HEK293 (cell line): ENCODE results near the gene THSD7A.

ENCODE experiments used
- CTCF ChIP-seq: fragments of 450-650 bp; formaldehyde crosslinking; IDR thresholded peaks from 2 replicates; pipeline ENCODE4 v1.5.1; 2016; ENCODE audit warnings: missing biosample characterization, missing genetic modification characterization
- SCRT2 ChIP-seq: fragments of 450-650 bp; formaldehyde crosslinking; IDR thresholded peaks from 2 replicates; pipeline ENCODE4 v1.5.1; 2016; ENCODE audit warnings: missing biosample characterization, missing genetic modification characterization
- SETDB1 ChIP-seq: IDR thresholded peaks from one replicate; pipeline ENCODE4 v1.6.1; 2017; ENCODE audit warnings: mild to moderate bottlenecking, low read length, moderate library complexity, mixed read lengths; ENCODE audit not compliant: insufficient read length
- ZBTB49 ChIP-seq: fragments of 450-650 bp; formaldehyde crosslinking; IDR thresholded peaks from 2 replicates; pipeline ENCODE4 v1.5.1; 2016; ENCODE audit warnings: missing biosample characterization, missing genetic modification characterization, low read depth
- ZNF121 ChIP-seq: fragments of 450-650 bp; formaldehyde crosslinking; IDR thresholded peaks from 2 replicates; pipeline ENCODE4 v1.5.1; 2016; ENCODE audit warnings: missing biosample characterization, missing genetic modification characterization
- ZNF174 ChIP-seq: fragments of 450-650 bp; formaldehyde crosslinking; IDR thresholded peaks from 2 replicates; pipeline ENCODE4 v1.5.0; 2017; ENCODE audit warnings: missing biosample characterization, mild to moderate bottlenecking, missing genetic modification characterization
- ZNF324 ChIP-seq: fragments of 450-650 bp; formaldehyde crosslinking; IDR thresholded peaks from 2 replicates; pipeline ENCODE4 v1.5.1; 2016; ENCODE audit warnings: missing biosample characterization, missing genetic modification characterization
- ZNF416 ChIP-seq: fragments of 450-650 bp; formaldehyde crosslinking; IDR thresholded peaks from 2 replicates; pipeline ENCODE4 v1.5.1; 2016; ENCODE audit warnings: missing biosample characterization, missing genetic modification characterization
- ZNF610 ChIP-seq: fragments of 450-650 bp; formaldehyde crosslinking; IDR thresholded peaks from 2 replicates; pipeline ENCODE4 v1.5.1; 2016; ENCODE audit warnings: missing biosample characterization, missing genetic modification characterization, borderline replicate concordance
- ZNF791 ChIP-seq: fragments of 450-650 bp; formaldehyde crosslinking; IDR thresholded peaks from 2 replicates; pipeline ENCODE4 v1.5.1; 2016; ENCODE audit warnings: missing biosample characterization, missing genetic modification characterization
- ZSCAN18 ChIP-seq: fragments of 450-650 bp; formaldehyde crosslinking; IDR thresholded peaks from 2 replicates; pipeline ENCODE4 v1.5.1; 2016; ENCODE audit warnings: missing biosample characterization, missing genetic modification characterization
- TF ChIP-seq, protein P1 (sequence below): fragments of 450-650 bp; formaldehyde crosslinking; IDR thresholded peaks from 2 replicates; pipeline ENCODE4 v1.5.1; 2016; ENCODE audit warnings: missing biosample characterization, missing genetic modification characterization
- TF ChIP-seq, protein P2 (sequence below): fragments of 450-650 bp; formaldehyde crosslinking; IDR thresholded peaks from 2 replicates; pipeline ENCODE4 v1.5.1; 2016; ENCODE audit warnings: missing biosample characterization, missing genetic modification characterization

DNA sequence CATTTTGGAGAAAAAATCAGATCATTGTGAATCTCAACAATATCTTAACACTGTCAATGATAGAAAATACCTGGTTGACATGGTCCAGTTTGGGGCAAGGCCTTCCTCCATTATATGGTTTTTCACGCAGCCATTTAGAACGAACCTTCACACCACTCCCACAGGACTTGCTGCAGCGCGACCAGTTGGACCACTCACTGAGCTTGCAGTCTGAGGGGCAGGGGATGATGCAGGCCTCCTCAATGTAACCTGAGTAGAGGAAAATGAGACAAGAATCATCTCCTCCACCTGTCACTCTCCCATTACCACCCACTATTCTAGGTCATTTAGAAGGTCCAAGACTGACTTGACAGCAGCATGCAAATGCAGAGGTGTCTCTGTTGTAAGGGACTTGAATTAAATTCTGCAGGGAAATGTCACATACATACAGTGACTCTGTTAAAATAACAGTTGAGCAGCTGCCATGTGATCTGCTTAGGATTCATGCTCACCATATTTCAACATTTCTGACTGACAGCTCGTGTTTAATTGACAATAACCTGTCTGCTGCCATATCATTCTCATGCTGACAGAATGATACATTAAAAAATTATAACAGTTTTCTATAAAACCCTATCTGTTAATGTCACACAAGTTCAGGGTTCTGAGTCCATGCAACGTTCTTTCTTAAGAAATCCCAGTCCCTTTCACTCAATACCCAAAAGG is 403.0 kb downstream of the THSD7A start:
- TF ChIP-seq CTCF (tag by site-specific recombination), result no peak
- TF ChIP-seq SETDB1, result no peak
- no peak for TF ChIP-seq ZSCAN18 (tag by site-specific recombination)
- TF ChIP-seq, protein P1, sequence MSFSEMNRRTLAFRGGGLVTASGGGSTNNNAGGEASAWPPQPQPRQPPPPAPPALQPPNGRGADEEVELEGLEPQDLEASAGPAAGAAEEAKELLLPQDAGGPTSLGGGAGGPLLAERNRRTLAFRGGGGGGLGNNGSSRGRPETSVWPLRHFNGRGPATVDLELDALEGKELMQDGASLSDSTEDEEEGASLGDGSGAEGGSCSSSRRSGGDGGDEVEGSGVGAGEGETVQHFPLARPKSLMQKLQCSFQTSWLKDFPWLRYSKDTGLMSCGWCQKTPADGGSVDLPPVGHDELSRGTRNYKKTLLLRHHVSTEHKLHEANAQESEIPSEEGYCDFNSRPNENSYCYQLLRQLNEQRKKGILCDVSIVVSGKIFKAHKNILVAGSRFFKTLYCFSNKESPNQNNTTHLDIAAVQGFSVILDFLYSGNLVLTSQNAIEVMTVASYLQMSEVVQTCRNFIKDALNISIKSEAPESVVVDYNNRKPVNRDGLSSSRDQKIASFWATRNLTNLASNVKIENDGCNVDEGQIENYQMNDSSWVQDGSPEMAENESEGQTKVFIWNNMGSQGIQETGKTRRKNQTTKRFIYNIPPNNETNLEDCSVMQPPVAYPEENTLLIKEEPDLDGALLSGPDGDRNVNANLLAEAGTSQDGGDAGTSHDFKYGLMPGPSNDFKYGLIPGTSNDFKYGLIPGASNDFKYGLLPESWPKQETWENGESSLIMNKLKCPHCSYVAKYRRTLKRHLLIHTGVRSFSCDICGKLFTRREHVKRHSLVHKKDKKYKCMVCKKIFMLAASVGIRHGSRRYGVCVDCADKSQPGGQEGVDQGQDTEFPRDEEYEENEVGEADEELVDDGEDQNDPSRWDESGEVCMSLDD, result no peak
- no peak for TF ChIP-seq ZBTB49
- no peak for TF ChIP-seq ZNF610 (tag by site-specific recombination)
- no peak for TF ChIP-seq SCRT2 (tag by site-specific recombination)
- TF ChIP-seq ZNF174, result no peak
- no peak for TF ChIP-seq ZNF416 (tag by site-specific recombination)
- no peak for TF ChIP-seq ZNF324 (tag by site-specific recombination)
- no peak for TF ChIP-seq ZNF791 (tag by site-specific recombination)
- TF ChIP-seq ZNF121 (tag by site-specific recombination), result no peak
- TF ChIP-seq, protein P2, sequence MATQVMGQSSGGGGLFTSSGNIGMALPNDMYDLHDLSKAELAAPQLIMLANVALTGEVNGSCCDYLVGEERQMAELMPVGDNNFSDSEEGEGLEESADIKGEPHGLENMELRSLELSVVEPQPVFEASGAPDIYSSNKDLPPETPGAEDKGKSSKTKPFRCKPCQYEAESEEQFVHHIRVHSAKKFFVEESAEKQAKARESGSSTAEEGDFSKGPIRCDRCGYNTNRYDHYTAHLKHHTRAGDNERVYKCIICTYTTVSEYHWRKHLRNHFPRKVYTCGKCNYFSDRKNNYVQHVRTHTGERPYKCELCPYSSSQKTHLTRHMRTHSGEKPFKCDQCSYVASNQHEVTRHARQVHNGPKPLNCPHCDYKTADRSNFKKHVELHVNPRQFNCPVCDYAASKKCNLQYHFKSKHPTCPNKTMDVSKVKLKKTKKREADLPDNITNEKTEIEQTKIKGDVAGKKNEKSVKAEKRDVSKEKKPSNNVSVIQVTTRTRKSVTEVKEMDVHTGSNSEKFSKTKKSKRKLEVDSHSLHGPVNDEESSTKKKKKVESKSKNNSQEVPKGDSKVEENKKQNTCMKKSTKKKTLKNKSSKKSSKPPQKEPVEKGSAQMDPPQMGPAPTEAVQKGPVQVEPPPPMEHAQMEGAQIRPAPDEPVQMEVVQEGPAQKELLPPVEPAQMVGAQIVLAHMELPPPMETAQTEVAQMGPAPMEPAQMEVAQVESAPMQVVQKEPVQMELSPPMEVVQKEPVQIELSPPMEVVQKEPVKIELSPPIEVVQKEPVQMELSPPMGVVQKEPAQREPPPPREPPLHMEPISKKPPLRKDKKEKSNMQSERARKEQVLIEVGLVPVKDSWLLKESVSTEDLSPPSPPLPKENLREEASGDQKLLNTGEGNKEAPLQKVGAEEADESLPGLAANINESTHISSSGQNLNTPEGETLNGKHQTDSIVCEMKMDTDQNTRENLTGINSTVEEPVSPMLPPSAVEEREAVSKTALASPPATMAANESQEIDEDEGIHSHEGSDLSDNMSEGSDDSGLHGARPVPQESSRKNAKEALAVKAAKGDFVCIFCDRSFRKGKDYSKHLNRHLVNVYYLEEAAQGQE (tag by site-specific recombination), result no peak
